ENCODE data around the gene CCNYL1.
"Not testable (repeated sequence)": the region's sequence is repeated elsewhere in the genome, so short reads cannot be mapped to it uniquely, and the experiment has no call there.

DNA sequence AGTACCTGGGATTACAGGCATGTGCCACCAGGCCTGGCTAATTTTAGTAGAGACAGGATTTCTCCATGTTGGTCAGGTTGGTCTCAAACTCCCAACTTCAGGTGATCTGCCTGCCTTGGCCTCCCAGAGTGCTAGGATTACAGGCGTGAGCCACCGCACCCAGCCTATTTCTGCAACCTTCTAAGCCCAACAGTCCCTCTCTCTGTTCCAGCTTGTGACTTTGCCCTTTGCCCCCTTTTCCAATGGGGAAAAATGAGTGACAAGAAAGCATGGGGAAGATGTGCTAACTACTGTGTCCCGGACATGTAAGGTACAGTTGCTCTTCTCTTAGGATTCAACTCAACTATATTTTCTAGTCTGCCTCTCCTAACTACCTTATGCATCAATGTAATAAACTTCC lies 50.0 kb downstream of the CCNYL1 start:
- TF ChIP-seq, protein P1, sequence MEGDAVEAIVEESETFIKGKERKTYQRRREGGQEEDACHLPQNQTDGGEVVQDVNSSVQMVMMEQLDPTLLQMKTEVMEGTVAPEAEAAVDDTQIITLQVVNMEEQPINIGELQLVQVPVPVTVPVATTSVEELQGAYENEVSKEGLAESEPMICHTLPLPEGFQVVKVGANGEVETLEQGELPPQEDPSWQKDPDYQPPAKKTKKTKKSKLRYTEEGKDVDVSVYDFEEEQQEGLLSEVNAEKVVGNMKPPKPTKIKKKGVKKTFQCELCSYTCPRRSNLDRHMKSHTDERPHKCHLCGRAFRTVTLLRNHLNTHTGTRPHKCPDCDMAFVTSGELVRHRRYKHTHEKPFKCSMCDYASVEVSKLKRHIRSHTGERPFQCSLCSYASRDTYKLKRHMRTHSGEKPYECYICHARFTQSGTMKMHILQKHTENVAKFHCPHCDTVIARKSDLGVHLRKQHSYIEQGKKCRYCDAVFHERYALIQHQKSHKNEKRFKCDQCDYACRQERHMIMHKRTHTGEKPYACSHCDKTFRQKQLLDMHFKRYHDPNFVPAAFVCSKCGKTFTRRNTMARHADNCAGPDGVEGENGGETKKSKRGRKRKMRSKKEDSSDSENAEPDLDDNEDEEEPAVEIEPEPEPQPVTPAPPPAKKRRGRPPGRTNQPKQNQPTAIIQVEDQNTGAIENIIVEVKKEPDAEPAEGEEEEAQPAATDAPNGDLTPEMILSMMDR (IDR thresholded peaks at IDR 0.05): not testable (repeated sequence)
- TF ChIP-seq ZFX (IDR thresholded peaks at IDR 0.05; ENCODE audit: borderline replicate concordance): not testable (repeated sequence)

Data from 22Rv1 (cell line).